ENCODE data around the gene ZNF397.

The ZNF397 gene

DNA sequence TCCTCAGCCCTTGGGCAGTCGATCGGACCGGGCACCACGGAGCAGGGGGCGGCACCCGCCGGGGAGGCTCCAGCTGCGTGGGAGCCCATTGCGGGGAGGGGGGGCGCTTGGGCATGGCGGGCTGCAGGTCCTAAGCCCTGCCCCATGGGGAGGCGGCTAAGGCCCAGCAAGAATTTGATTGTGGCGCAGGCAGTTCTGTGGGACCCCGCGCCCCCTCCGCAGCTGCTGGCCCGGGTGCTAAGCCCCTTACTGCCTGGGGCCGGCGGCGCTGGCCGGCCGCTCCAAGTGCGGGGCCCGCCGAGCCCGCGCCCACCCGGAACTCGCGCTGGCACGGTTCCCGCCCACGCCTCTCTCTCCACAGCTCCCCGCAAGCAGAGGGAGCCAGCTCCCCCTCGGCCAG is 30.8 kb downstream of the ZNF397 start:
- POLR2A ChIA-PET (ENCODE audit: low non-redundant PET): no interaction called here
- DNase-seq (ENCODE audit: low spot score): no peak
- TF ChIP-seq, protein P1, sequence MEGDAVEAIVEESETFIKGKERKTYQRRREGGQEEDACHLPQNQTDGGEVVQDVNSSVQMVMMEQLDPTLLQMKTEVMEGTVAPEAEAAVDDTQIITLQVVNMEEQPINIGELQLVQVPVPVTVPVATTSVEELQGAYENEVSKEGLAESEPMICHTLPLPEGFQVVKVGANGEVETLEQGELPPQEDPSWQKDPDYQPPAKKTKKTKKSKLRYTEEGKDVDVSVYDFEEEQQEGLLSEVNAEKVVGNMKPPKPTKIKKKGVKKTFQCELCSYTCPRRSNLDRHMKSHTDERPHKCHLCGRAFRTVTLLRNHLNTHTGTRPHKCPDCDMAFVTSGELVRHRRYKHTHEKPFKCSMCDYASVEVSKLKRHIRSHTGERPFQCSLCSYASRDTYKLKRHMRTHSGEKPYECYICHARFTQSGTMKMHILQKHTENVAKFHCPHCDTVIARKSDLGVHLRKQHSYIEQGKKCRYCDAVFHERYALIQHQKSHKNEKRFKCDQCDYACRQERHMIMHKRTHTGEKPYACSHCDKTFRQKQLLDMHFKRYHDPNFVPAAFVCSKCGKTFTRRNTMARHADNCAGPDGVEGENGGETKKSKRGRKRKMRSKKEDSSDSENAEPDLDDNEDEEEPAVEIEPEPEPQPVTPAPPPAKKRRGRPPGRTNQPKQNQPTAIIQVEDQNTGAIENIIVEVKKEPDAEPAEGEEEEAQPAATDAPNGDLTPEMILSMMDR (conservative IDR thresholded peaks at IDR 0.05; ENCODE audit: low read depth): no peak
- CTCF ChIA-PET: no interaction called here
- H3K27ac ChIP-seq: no peak overlapping the region

DNA sequence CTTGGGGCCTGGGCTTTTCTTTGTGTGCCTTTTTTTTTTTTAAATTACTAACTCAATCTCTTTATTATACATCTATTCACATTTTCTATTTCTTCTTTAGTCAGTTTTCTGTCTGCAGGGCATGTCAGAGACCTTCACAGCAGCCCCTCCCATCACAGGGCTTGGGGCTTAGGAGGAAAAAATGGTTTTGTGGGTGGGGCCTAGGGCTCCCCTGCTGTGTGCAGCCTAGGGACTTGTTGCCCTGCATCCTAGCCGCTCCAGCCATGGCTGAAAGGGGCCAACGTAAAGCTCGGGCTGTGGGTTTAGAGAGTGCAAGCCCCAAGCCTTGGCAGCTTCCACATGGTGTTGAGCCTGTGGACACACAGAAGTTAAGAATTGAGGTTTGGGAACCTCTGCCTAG is 35.4 kb downstream of the ZNF397 start:
- no peak overlapping the region for H3K27ac ChIP-seq
- TF ChIP-seq, protein P1 (conservative IDR thresholded peaks at IDR 0.05; ENCODE audit: low read depth): no peak
- no peak for DNase-seq (ENCODE audit: low spot score)
- ChIA-PET POLR2A (ENCODE audit: low non-redundant PET) (no interaction called here), CTCF (no interaction called here)

DNA sequence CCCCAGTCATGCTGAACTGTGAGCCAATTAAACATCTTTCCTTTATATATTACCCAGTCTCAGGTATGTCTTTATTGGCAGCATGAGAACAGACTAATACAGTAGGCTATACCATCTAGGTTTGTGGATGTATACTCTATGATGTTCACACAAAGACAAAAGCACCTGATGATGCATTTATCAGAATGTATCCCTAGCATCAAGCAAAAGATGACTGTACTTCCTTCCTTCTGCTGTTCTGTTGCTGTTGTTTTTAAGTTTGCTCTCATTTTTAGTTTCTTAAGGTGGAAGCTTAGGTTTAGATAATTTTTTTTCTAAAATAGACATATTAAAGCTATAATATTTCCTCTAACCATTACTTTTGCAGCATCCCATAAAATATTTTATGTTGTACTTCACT is 36.8 kb downstream of the ZNF397 start:
- POLR2A ChIA-PET (ENCODE audit: low non-redundant PET): no interaction called here
- no peak for DNase-seq (ENCODE audit: low spot score)
- H3K27ac ChIP-seq: no peak overlapping the region
- TF ChIP-seq, protein P1 (conservative IDR thresholded peaks at IDR 0.05; ENCODE audit: low read depth): no peak
- CTCF ChIA-PET: no interaction called here

DNA sequence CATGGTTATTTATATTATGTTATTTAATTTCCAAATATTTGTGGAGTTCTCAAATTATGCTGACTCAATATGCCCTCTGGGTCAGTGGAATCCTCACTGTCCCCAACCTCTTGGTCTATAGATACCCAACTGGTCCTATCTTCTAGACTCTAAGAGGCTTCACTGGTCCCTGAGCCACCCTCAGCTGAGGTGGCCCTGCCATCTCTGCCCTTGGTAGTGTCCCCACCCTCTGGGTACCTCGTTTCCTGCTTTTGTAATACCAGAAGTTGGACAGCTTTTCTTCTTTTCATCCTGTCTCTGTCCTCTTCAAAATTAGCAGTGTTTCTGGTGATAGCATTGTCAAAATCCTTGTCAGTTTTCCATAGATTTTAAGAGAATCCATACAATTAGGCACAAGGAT is 37.3 kb downstream of the ZNF397 start:
- TF ChIP-seq, protein P1 (conservative IDR thresholded peaks at IDR 0.05; ENCODE audit: low read depth): no peak
- POLR2A ChIA-PET (ENCODE audit: low non-redundant PET): no interaction called here
- no peak for DNase-seq (ENCODE audit: low spot score)
- no peak overlapping the region for H3K27ac ChIP-seq
- CTCF ChIA-PET: no interaction called here

DNA sequence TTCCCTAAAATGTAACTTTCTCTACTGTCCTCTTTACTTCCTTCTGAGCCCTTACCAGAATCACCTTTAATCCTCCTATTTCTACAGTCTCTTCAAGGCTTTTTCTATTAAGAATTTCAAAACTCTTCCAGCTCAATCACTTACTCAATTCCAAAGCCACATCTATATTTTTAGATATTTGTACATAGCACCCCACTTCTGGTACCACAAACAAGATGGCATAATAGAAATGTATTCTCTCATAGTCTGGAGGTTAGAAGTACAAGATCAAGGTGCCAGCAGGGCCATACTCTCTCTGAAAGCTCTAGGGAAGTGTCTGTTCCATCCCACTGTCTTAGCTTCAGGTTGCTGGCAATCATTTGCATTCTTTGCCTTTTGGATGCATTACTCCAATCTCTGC is 38.1 kb downstream of the ZNF397 start:
- ChIA-PET CTCF (no interaction called here), POLR2A (ENCODE audit: low non-redundant PET) (no interaction called here)
- no peak for DNase-seq (ENCODE audit: low spot score)
- H3K27ac ChIP-seq: no peak overlapping the region
- TF ChIP-seq, protein P1 (conservative IDR thresholded peaks at IDR 0.05; ENCODE audit: low read depth): no peak

DNA sequence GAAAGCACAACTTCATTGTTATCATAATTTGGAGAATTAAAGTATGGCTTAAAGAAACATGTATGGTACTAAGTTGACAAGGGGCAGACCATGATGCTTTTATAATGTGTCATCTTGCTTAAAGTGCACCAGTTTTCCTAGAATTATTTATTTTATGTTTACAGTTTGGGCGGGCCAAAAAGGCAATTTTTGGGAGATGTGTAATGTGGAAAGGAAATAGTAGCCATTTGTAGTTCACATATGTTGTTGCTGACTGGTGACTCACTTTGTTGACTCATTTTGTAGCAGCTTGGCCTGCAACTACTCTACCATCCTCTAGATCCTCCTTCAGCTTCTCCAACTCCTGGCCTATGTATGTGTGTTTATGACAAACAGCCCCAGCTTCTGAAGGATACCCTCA is 41.5 kb downstream of the ZNF397 start:
- peak; percentile 17 for DNase-seq (ENCODE audit: low spot score)
- POLR2A ChIA-PET (ENCODE audit: low non-redundant PET): no interaction called here
- H3K27ac ChIP-seq: no peak overlapping the region
- CTCF ChIA-PET: no interaction called here
- TF ChIP-seq, protein P1 (conservative IDR thresholded peaks at IDR 0.05; ENCODE audit: low read depth): no peak

All from RWPE1 (cell line).